Osteocyte (in vitro differentiated cells): ENCODE results near the gene SLC25A28. TPM values are rescaled to one million over a fixed set of nuclear protein-coding genes. Genes with fewer than 3 reads are reported as not detected.
"Not testable (repeated sequence)": the region's sequence is repeated elsewhere in the genome, so short reads cannot be mapped to it uniquely, and the experiment has no call there.

Experiments used
- DNase-seq: peaks from one replicate; pipeline ENCODE4 v3.0.0; 2021; ENCODE audit warnings: mixed read lengths; ENCODE audit not compliant: unreplicated experiment; ENCODE audit errors: extremely low spot score
- H3K27ac Mint-ChIP-seq: one replicate; pipeline ENCODE4 v1.8.0; 2021; ENCODE audit warnings: mild to moderate bottlenecking, mixed read lengths; ENCODE audit not compliant: unreplicated experiment
- H3K27me3 Mint-ChIP-seq: one replicate; pipeline ENCODE4 v1.8.0; 2021; ENCODE audit warnings: mixed read lengths; ENCODE audit not compliant: unreplicated experiment
- H3K36me3 Mint-ChIP-seq: one replicate; pipeline ENCODE4 v1.8.0; 2021; ENCODE audit warnings: mixed read lengths; ENCODE audit not compliant: unreplicated experiment
- H3K4me1 Mint-ChIP-seq: one replicate; pipeline ENCODE4 v1.8.0; 2021; ENCODE audit warnings: mixed read lengths; ENCODE audit not compliant: unreplicated experiment
- H3K4me3 Mint-ChIP-seq: one replicate; pipeline ENCODE4 v1.8.0; 2021; ENCODE audit warnings: mild to moderate bottlenecking, moderate library complexity, mixed read lengths; ENCODE audit not compliant: unreplicated experiment
- H3K9me3 Mint-ChIP-seq: one replicate; pipeline ENCODE4 v1.8.0; 2021; ENCODE audit warnings: mixed read lengths; ENCODE audit not compliant: unreplicated experiment
- CTCF ChIP-seq: fragments of 200-600 bp; sonication (generic); IDR thresholded peaks from 2 replicates; pipeline ENCODE4 v1.5.0; 2021; ENCODE audit warnings: antibody characterized with exemption, mild to moderate bottlenecking, moderate library complexity
- total RNA-seq: library from RNA; stranded (reverse); gene quantifications from 2 replicates; pipeline ENCODE4 v1.2.1, GENCODE V29; 2021

Gene SLC25A28
- total RNA-seq, 1 donor from 2014 or later: 32.9 TPM

- no peaks in the 10 kb centered on the region for H3K36me3 Mint-ChIP-seq
- no peak for DNase-seq
Observed at GRCh38 chr10:99629625-99629978, 9.4 kb upstream of the SLC25A28 start.

GRCh38 chr10:99628923-99629624 lies 8.8 kb upstream of the SLC25A28 start:
- H3K27me3 Mint-ChIP-seq: peaks cover 15% of the 10 kb centered on the region
- H3K27ac Mint-ChIP-seq: no peak overlapping the region
- no peak overlapping the region for H3K4me3 Mint-ChIP-seq
- no peaks in the 10 kb centered on the region for H3K9me3 Mint-ChIP-seq
- no peaks in the 10 kb centered on the region for H3K4me1 Mint-ChIP-seq
- DNase-seq: no peak
- no peak for TF ChIP-seq CTCF
- no peaks in the 10 kb centered on the region for H3K36me3 Mint-ChIP-seq

More at GRCh38 chr10:99629625-99629978, 9.4 kb upstream of the SLC25A28 start:
- Mint-ChIP-seq H3K9me3 (no peaks in the 10 kb centered on the region), H3K4me1 (no peaks in the 10 kb centered on the region), H3K4me3 (no peak overlapping the region), H3K27ac (no peak overlapping the region), H3K27me3 (peaks cover 20% of the 10 kb centered on the region)
- no peak for TF ChIP-seq CTCF

GRCh38 chr10:99625124-99625523 lies 4.9 kb upstream of the SLC25A28 start:
- H3K36me3 Mint-ChIP-seq, DNase-seq, H3K27me3 Mint-ChIP-seq, H3K9me3 Mint-ChIP-seq, H3K27ac Mint-ChIP-seq, H3K4me3 Mint-ChIP-seq: not testable (repeated sequence)
- peaks cover 12% of the 10 kb centered on the region for H3K4me1 Mint-ChIP-seq

GRCh38 chr10:99623919-99624318 lies 3.7 kb upstream of the SLC25A28 start:
- Mint-ChIP-seq H3K27me3 (peaks cover 8% of the 10 kb centered on the region), H3K9me3 (no peaks in the 10 kb centered on the region)

GRCh38 chr10:99621454-99622251 lies 1.4 kb upstream of the SLC25A28 start:
- peaks cover 6% of the 10 kb centered on the region for H3K27me3 Mint-ChIP-seq
- H3K4me1 Mint-ChIP-seq: peaks cover 34% of the 10 kb centered on the region
- no peaks in the 10 kb centered on the region for H3K9me3 Mint-ChIP-seq
- H3K27ac Mint-ChIP-seq: peak overlapping the region; percentile 98
- peak overlapping the region; percentile 83 for H3K4me3 Mint-ChIP-seq
- TF ChIP-seq CTCF: no peak
- DNase-seq: no peak
- no peaks in the 10 kb centered on the region for H3K36me3 Mint-ChIP-seq

More at GRCh38 chr10:99623919-99624318, 3.7 kb upstream of the SLC25A28 start:
- no peak for DNase-seq
- peaks cover 16% of the 10 kb centered on the region for H3K4me1 Mint-ChIP-seq
- no peak overlapping the region for H3K4me3 Mint-ChIP-seq
- H3K27ac Mint-ChIP-seq: no peak overlapping the region
- TF ChIP-seq CTCF: no peak
- H3K36me3 Mint-ChIP-seq: no peaks in the 10 kb centered on the region
